CD8-positive, alpha-beta memory T cell (primary cell): Measurements from ENCODE around the gene TRIM9. TPM values are rescaled to one million over a fixed set of nuclear protein-coding genes. Genes with fewer than 3 reads are reported as not detected.

ENCODE experiments used
- CTCF ChIA-PET: fragments of 350-600 bp; sonication (Branson Sonifier 250); formaldehyde crosslinking; loops from one replicate; lab custom pipeline; 2021; ENCODE audit warnings: antibody characterized with exemption; lab: Charles Lee
- POLR2A ChIA-PET: fragments of 350-600 bp; sonication (Branson Sonifier 250); formaldehyde crosslinking; loops from one replicate; lab custom pipeline; 2021; ENCODE audit warnings: antibody characterized with exemption; lab: Charles Lee
- DNase-seq, 5 donors: peaks; one replicate each; pipeline versions ENCODE4 v3.0.0 to v3.0.0-alpha.2; 2020 to 2022; ENCODE audit warnings: mixed read lengths in 1 of 5
- H3K27ac ChIP-seq: one replicate; pipeline ENCODE4 v1.7.0; 2013; ENCODE audit warnings: low read depth, mild to moderate bottlenecking, low read length, moderate library complexity
- H3K27me3 ChIP-seq: 2 replicates; pipeline ENCODE4 v1.7.0; 2013; ENCODE audit warnings: low read length, mild to moderate bottlenecking; ENCODE audit not compliant: insufficient read depth, poor library complexity, severe bottlenecking
- H3K36me3 ChIP-seq: 2 replicates; pipeline ENCODE4 v1.7.0; 2013; ENCODE audit warnings: mild to moderate bottlenecking, low read length, moderate library complexity; ENCODE audit not compliant: insufficient read depth
- H3K4me1 ChIP-seq: 2 replicates; pipeline ENCODE4 v1.7.0; 2013; ENCODE audit warnings: mild to moderate bottlenecking, low read length, moderate library complexity; ENCODE audit not compliant: insufficient read depth
- H3K4me3 ChIP-seq: 2 replicates; pipeline ENCODE4 v1.7.0; 2013; ENCODE audit warnings: mild to moderate bottlenecking, low read length
- H3K9me3 ChIP-seq: 2 replicates; pipeline ENCODE4 v1.7.0; 2013; ENCODE audit warnings: mild to moderate bottlenecking, low read length
- H3K27ac Mint-ChIP-seq, 8 donors: one replicate each; pipeline ENCODE4 v1.8.0; 2020 to 2021; ENCODE audit warnings: mixed read lengths in 8 of 8, mild to moderate bottlenecking in 6 of 8, inconsistent platforms in 3 of 8, moderate library complexity in 3 of 8
- H3K27me3 Mint-ChIP-seq, 2 donors: one replicate each; pipeline ENCODE4 v1.8.0; 2020 to 2021; ENCODE audit warnings: mixed read lengths in 2 of 2, mild to moderate bottlenecking in 1 of 2, moderate library complexity in 1 of 2
- H3K36me3 Mint-ChIP-seq, 3 donors: one replicate each; pipeline ENCODE4 v1.8.0; 2020 to 2021; ENCODE audit warnings: mixed read lengths in 3 of 3, inconsistent platforms in 1 of 3, mild to moderate bottlenecking in 1 of 3
- H3K4me1 Mint-ChIP-seq, 3 donors: one replicate each; pipeline ENCODE4 v1.8.0; 2020 to 2021; ENCODE audit warnings: mixed read lengths in 3 of 3, inconsistent platforms in 1 of 3, mild to moderate bottlenecking in 1 of 3
- H3K4me3 Mint-ChIP-seq, 7 donors: one replicate each; pipeline ENCODE4 v1.8.0; 2020 to 2021; ENCODE audit warnings: mixed read lengths in 7 of 7, mild to moderate bottlenecking in 6 of 7, moderate library complexity in 4 of 7, inconsistent platforms in 2 of 7
- H3K9me3 Mint-ChIP-seq, 5 donors: one replicate each; pipeline ENCODE4 v1.8.0; 2020 to 2022; ENCODE audit warnings: mixed read lengths in 5 of 5, mild to moderate bottlenecking in 3 of 5, moderate library complexity in 2 of 5, inconsistent platforms in 1 of 5
- polyA plus RNA-seq: library from polyadenylated mRNA; unstranded; fragments of 300-500 nt; fragmentation: Illumina TruSeq; gene quantifications from one replicate; pipeline ENCODE4 v1.2.3, GENCODE V29; 2021
- total RNA-seq, 2 experiments: library from RNA; stranded (reverse); gene quantifications; one replicate each; pipeline ENCODE4 v1.2.3, GENCODE V29; 2021

TRIM9 gene
- 1 to 10 TPM in 1 of 2 experiments, under 1 TPM in 1; 0.85 to 1.0 TPM for total RNA-seq
- 0.05 TPM for polyA plus RNA-seq

DNA sequence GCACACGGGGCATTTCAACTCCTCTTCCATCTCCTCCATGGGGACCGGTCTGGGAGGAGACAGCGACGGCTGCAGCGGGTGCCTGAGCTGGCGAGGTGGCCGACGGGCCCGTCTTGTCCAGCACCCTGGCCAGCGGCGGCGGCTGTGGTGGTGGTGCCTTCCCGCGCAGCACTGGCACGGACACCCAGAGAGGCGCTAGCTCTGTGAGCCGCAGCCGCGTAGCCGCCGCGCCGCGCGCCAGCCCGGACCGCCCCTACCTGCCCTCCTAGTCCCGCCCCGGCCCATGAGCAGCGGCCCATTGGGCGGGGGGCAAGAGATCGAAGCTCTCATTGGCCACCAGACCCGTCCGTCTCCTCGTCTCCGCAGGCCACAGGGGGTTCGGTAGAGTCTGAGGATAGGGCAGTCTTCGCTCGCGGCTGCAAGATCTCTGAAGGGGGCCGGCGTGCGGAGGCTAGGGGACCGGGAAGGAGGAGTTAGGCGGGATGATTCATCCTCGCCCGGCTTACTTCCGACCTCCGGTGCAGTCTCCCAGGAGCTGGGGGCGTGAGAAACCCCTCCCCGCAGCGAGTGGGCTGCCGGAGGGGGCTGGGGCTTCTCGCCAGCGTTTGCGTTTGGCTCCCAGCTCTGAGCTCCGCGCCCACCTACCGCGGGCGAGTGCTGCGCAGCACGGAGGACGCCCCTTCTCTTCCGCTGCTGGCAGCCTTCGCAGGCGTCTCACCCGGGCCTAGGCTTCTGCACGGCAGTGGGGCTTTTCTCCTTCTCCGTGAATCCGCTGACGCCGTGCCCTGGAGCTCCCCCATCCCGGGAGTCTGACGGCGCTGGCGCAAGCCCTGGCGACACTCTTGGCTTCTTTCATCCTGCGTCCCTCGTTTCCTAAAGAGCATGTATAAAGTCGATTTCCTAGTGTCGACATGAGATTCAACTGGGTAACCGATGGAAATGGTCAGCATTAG lies at the start of gene TRIM9:
TRIM9 (minus strand) TSS at position 205 of the 953 bp plus-strand sequence; CDS start at position 39, 166 bp downstream.
- H3K36me3 ChIP-seq: no peaks in the 10 kb centered on the region
- Mint-ChIP-seq H3K9me3 (no peaks in the 10 kb centered on the region), H3K4me3 (peak within 1 kb of the TSS; percentile 86 to 95 (median 91)), H3K27ac (peak within 1 kb of the TSS in 5 of 8 donors; percentile 36 to 83 (median 70)), H3K27me3 (peaks cover 23 to 35% of the 10 kb centered on the region in 2 donors), H3K36me3 (peaks cover 0 to 5% (median 0%) of the 10 kb centered on the region in 3 donors), H3K4me1 (peaks cover 13 to 28% (median 14%) of the 10 kb centered on the region in 3 donors)
- peaks cover 5% of the 10 kb centered on the region for H3K4me1 ChIP-seq
- no peaks in the 10 kb centered on the region for H3K9me3 ChIP-seq
- ChIA-PET POLR2A (interaction anchor here (0.6 to 0.9 kb wide), 2 partner anchors 1459 to 1509 kb away, joined by 3 read pairs; no protein-coding TSS in a partner anchor), CTCF (interaction anchor here (1.2 to 1.5 kb wide), 2 partner anchors 289 to 681 kb away, joined by 3 read pairs; no protein-coding TSS in a partner anchor)
- H3K27ac ChIP-seq: no peak within 1 kb of the TSS
- H3K27me3 ChIP-seq: peaks cover 5% of the 10 kb centered on the region
- H3K4me3 ChIP-seq: peak within 1 kb of the TSS; percentile 33
- peak; percentile 69 to 94 (median 86) for DNase-seq

DNA sequence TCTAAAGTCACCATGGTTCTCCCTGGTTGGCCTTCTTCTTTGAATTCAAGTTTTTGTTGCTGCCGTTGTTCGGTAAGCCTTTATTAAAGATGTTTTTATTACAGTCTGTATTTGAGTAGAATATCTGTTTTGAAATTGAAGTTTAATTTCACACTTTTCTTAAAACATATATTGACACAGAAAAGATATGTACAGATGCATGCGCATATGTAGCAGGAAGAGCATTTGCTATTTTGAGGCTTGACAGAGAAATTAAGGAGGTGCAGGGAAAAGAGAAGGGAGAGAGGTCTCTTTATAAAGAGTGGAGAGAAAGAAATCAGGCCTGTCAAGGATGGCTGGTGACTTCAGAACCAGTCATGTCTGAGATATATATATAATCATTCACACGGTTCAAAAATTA lies 46.0 kb upstream of the TRIM9 start:
- POLR2A ChIA-PET: no interaction called here
- Histone ChIP-seq H3K27ac (no peak overlapping the region), H3K9me3 (no peaks in the 10 kb centered on the region), H3K4me3 (no peak overlapping the region), H3K4me1 (no peaks in the 10 kb centered on the region), H3K36me3 (no peaks in the 10 kb centered on the region), H3K27me3 (no peaks in the 10 kb centered on the region)
- Mint-ChIP-seq H3K36me3 (peaks cover 0 to 4% (median 0%) of the 10 kb centered on the region in 3 donors), H3K9me3 (peaks cover 0 to 11% (median 7%) of the 10 kb centered on the region in 5 donors), H3K27me3 (peaks cover 1 to 6% of the 10 kb centered on the region in 2 donors), H3K4me1 (no peaks in the 10 kb centered on the region), H3K27ac (no peak overlapping the region), H3K4me3 (no peak overlapping the region)
- DNase-seq: no peak
- CTCF ChIA-PET: no interaction called here

DNA sequence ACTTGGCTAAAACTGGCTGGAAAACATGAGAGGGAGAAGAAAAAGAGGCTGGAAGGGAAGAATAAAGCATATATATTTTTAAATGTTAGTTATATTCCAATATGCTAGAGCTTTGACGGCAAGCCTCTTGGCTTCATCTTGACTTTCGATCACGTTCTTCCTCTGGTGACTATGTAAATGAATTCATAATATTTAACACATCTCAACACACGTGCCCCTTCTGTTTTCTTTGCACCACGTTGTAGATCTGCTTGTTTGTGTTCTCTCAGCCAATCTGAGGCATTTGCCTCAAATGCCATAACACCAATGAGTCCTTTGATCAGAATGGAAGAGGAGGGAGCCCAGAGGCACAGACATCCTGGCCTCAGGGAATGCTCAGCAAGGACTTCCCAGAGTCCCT lies 45.4 kb upstream of the TRIM9 start:
- ChIA-PET POLR2A (no interaction called here), CTCF (no interaction called here)
- Mint-ChIP-seq H3K27me3 (peaks cover 1 to 6% of the 10 kb centered on the region in 2 donors), H3K9me3 (peaks cover 0 to 13% (median 7%) of the 10 kb centered on the region in 5 donors), H3K4me3 (no peak overlapping the region), H3K4me1 (no peaks in the 10 kb centered on the region), H3K27ac (no peak overlapping the region), H3K36me3 (peaks cover 0 to 7% (median 0%) of the 10 kb centered on the region in 3 donors)
- no peaks in the 10 kb centered on the region for H3K27me3 ChIP-seq
- no peaks in the 10 kb centered on the region for H3K4me1 ChIP-seq
- H3K9me3 ChIP-seq: no peaks in the 10 kb centered on the region
- H3K36me3 ChIP-seq: no peaks in the 10 kb centered on the region
- H3K27ac ChIP-seq: no peak overlapping the region
- no peak overlapping the region for H3K4me3 ChIP-seq
- DNase-seq: no peak

DNA sequence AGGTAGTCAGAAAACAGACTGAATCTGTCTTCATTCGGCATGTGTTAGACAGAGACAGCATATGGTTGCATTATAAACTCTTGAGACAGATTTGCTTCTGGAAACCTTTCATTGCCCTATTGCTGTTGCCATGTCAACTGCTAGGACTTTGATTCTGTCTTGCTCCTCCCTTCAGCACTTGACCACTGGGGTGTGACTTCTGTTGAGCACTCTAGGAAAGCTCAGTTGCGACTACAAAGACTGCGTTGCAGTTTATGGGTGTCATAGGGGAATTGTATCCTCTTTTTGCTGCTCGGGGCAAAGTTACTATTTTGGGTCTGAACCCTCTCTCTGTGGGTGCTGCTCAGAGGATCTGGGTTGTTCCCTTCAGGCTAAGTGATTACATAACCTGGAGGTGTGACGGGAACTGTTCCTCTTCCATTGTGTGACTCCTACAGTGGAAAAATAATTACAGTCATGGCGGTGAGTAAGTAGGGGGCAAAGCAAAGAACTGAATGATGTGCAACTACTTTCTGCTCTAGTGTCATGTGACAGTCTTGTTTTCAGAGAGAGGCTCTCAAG lies 44.3 kb upstream of the TRIM9 start:
- Histone ChIP-seq H3K4me1 (no peaks in the 10 kb centered on the region), H3K36me3 (no peaks in the 10 kb centered on the region), H3K4me3 (no peak overlapping the region), H3K9me3 (no peaks in the 10 kb centered on the region), H3K27me3 (no peaks in the 10 kb centered on the region), H3K27ac (no peak overlapping the region)
- Mint-ChIP-seq H3K9me3 (peaks cover 2 to 15% (median 12%) of the 10 kb centered on the region in 5 donors), H3K4me3 (no peak overlapping the region), H3K27me3 (peaks cover 1 to 5% of the 10 kb centered on the region in 2 donors), H3K4me1 (no peaks in the 10 kb centered on the region), H3K36me3 (peaks cover 0 to 7% (median 0%) of the 10 kb centered on the region in 3 donors), H3K27ac (no peak overlapping the region)
- POLR2A ChIA-PET: no interaction called here
- no peak for DNase-seq
- CTCF ChIA-PET: no interaction called here

DNA sequence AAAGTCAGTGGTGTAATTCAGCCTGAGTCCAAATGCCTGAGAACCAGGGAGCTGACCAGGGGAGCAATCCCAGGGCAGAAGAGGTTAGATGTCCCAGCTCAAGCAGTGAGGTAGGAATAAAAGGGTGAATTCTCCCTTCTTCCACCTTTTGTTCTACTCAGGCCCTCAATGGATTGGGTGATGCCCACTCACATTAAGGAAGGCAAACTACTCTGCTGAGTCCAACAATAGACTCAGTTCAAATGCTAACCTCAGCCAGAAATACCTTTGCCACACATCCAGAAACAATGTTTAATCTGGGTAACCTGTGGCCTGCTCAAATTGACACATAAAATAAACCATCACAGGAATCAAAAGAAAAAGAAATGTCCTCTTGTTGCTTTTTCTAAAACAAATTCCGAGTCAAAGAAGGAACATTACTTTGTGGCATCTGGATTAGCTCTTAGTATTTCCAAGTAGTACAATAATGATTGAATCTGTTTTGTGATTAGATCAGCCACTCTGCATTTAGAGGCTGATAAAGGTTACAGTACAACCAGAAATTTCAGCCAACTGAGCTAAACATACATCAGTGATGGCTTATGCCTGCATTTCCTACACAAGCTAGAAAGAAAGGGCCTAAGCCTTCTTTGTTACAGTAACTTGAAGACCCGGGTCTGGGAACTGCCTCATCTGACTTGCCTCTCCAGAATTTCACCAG lies 43.6 kb upstream of the TRIM9 start:
- no peak for DNase-seq
- H3K4me1 ChIP-seq: no peaks in the 10 kb centered on the region
- H3K9me3 Mint-ChIP-seq: peaks cover 6 to 17% (median 12%) of the 10 kb centered on the region in 5 donors
- H3K27me3 Mint-ChIP-seq: peaks cover 5 to 9% of the 10 kb centered on the region in 2 donors
- POLR2A ChIA-PET: no interaction called here
- no peaks in the 10 kb centered on the region for H3K27me3 ChIP-seq
- H3K4me3 ChIP-seq: no peak overlapping the region
- peaks cover 0 to 7% (median 0%) of the 10 kb centered on the region in 3 donors for H3K36me3 Mint-ChIP-seq
- CTCF ChIA-PET: no interaction called here
- H3K4me1 Mint-ChIP-seq: no peaks in the 10 kb centered on the region
- no peak overlapping the region for H3K27ac ChIP-seq
- H3K9me3 ChIP-seq: no peaks in the 10 kb centered on the region
- H3K27ac Mint-ChIP-seq: no peak overlapping the region
- H3K4me3 Mint-ChIP-seq: no peak overlapping the region
- H3K36me3 ChIP-seq: no peaks in the 10 kb centered on the region

DNA sequence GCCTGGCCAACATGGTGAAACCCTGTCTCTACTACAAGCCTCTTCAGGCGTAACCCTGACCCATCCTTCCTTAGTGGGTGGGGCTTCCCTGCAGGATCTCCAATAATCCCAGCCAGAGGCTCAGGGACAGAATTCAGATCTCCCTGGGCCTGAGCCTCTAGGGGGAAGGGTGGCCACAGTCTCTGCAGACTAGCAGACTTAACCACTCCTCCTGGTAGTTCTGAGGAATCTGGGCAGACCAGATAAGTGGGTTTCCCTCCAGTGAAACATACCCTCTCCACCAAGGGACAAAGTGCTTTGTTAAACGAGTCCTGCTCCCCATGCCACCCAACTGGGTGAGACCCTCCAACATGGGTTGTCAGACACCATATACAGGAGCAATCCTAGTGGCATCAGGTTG lies 36.6 kb upstream of the TRIM9 start:
- CTCF ChIA-PET: no interaction called here
- Mint-ChIP-seq H3K4me3 (no peak overlapping the region), H3K27ac (no peak overlapping the region), H3K36me3 (peaks cover 0 to 23% (median 0%) of the 10 kb centered on the region in 3 donors), H3K4me1 (no peaks in the 10 kb centered on the region), H3K9me3 (peaks cover 6 to 26% (median 14%) of the 10 kb centered on the region in 5 donors), H3K27me3 (peaks cover 21 to 53% of the 10 kb centered on the region in 2 donors)
- POLR2A ChIA-PET: no interaction called here
- H3K27me3 ChIP-seq: no peaks in the 10 kb centered on the region
- no peak overlapping the region for H3K27ac ChIP-seq
- no peak overlapping the region for H3K4me3 ChIP-seq
- DNase-seq: no peak
- no peaks in the 10 kb centered on the region for H3K4me1 ChIP-seq
- H3K36me3 ChIP-seq: no peaks in the 10 kb centered on the region
- H3K9me3 ChIP-seq: no peaks in the 10 kb centered on the region

GRCh38 chr14:51129130-51129529 lies 34.2 kb upstream of the TRIM9 start:
- H3K4me1 ChIP-seq: no peaks in the 10 kb centered on the region
- H3K4me3 Mint-ChIP-seq: no peak overlapping the region
- H3K4me1 Mint-ChIP-seq: no peaks in the 10 kb centered on the region
- ChIA-PET CTCF (no interaction called here), POLR2A (no interaction called here)
- no peak overlapping the region for H3K4me3 ChIP-seq
- H3K9me3 Mint-ChIP-seq: peaks cover 3 to 24% (median 7%) of the 10 kb centered on the region in 5 donors
- H3K27ac Mint-ChIP-seq: no peak overlapping the region
- no peaks in the 10 kb centered on the region for H3K9me3 ChIP-seq
- H3K36me3 ChIP-seq: no peaks in the 10 kb centered on the region
- peaks cover 0 to 16% (median 0%) of the 10 kb centered on the region in 3 donors for H3K36me3 Mint-ChIP-seq
- H3K27ac ChIP-seq: no peak overlapping the region
- peaks cover 25 to 51% of the 10 kb centered on the region in 2 donors for H3K27me3 Mint-ChIP-seq
- DNase-seq: no peak
- H3K27me3 ChIP-seq: no peaks in the 10 kb centered on the region
